Gastrocnemius medialis (tissue), 4 donors: ENCODE data around the gene DENND1A.

ENCODE experiments used
- CTCF ChIP-seq, 5 experiments: fragments of 450-650 bp in 3 of 5; fragments of 200-600 bp in 2 of 5; sonication (generic) in 2 of 5; IDR thresholded peaks in 4 of 5; conservative IDR thresholded peaks in 1 of 5; 1 replicate in 4 of 5; 2 replicates in 1 of 5; pipeline ENCODE4 v1.5.1; 2016 to 2019; ENCODE audit warnings: antibody characterized with exemption in 5 of 5, mild to moderate bottlenecking in 3 of 5, moderate library complexity in 3 of 5
- POLR2A ChIP-seq, 2 donors: fragments of 450-650 bp; IDR thresholded peaks; one replicate each; pipeline ENCODE4 v1.6.1; 2017; ENCODE audit warnings: antibody characterized with exemption in 2 of 2, mild to moderate bottlenecking in 2 of 2, moderate library complexity in 2 of 2

- TF ChIP-seq CTCF (IDR thresholded peaks at IDR 0.05 in 4 of 5, conservative IDR thresholded peaks at IDR 0.05 in 1 of 5) (no peak), POLR2A (IDR thresholded peaks at IDR 0.05) (no peak)
Observed at GRCh38 chr9:123784518-123784917, 145.4 kb downstream of the DENND1A start.
